Measurements from ENCODE around the gene SLC2A6.

- TF ChIP-seq CTCF (conservative IDR thresholded peaks at IDR 0.05; ENCODE audit: low read depth, low read length): no peak
- TF ChIP-seq EZH2phosphoT487 (IDR thresholded peaks at IDR 0.05; ENCODE audit: borderline replicate concordance, low read length): no peak
Measured at GRCh38 chr9:133459476-133460404, 19.2 kb downstream of the SLC2A6 start, which contains the start of gene CACFD1.

Measured in PC-3 (cell line).